Parathyroid adenoma (tissue), 2 donors: Measurements from ENCODE around the gene MANEAL.
A peak's percentile ranks its signal among the peaks of the same experiment; 100 is the strongest.
"Not testable (repeated sequence)": the region's sequence is repeated elsewhere in the genome, so short reads cannot be mapped to it uniquely, and the experiment has no call there.

Experiments
- H2AFZ ChIP-seq: fragments of 300-600 bp; sonication (generic); one replicate; pipeline ENCODE4 v1.7.0; 2017; ENCODE audit warnings: antibody characterized with exemption, mild to moderate bottlenecking
- H3K27ac ChIP-seq: fragments of 300-600 bp; sonication (generic); one replicate; pipeline ENCODE4 v1.7.0; 2017
- H3K27me3 ChIP-seq: fragments of 300-600 bp; sonication (generic); one replicate; pipeline ENCODE4 v1.7.0; 2017; ENCODE audit warnings: low read length; ENCODE audit not compliant: control insufficient read depth, insufficient read depth
- H3K36me3 ChIP-seq: fragments of 300-600 bp; sonication (generic); one replicate; pipeline ENCODE4 v1.7.0; 2017; ENCODE audit warnings: low read length; ENCODE audit not compliant: control insufficient read depth, insufficient read depth
- H3K4me1 ChIP-seq: fragments of 300-600 bp; sonication (generic); one replicate; pipeline ENCODE4 v1.7.0; 2017; ENCODE audit warnings: control low read depth
- H3K4me2 ChIP-seq: fragments of 300-600 bp; sonication (generic); one replicate; pipeline ENCODE4 v1.7.0; 2017; ENCODE audit warnings: low read length
- H3K4me3 ChIP-seq: fragments of 300-600 bp; sonication (generic); one replicate; pipeline ENCODE4 v1.7.0; 2017; ENCODE audit warnings: low read depth, low read length
- H3K79me2 ChIP-seq: fragments of 300-600 bp; sonication (generic); one replicate; pipeline ENCODE4 v1.7.0; 2017; ENCODE audit warnings: control low read depth
- H3K9ac ChIP-seq: fragments of 300-600 bp; sonication (generic); one replicate; pipeline ENCODE4 v1.7.0; 2017; ENCODE audit warnings: mild to moderate bottlenecking
- H3K9me3 ChIP-seq: fragments of 300-600 bp; sonication (generic); one replicate; pipeline ENCODE4 v1.7.0; 2017; ENCODE audit warnings: low read length; ENCODE audit not compliant: control insufficient read depth
- CTCF ChIP-seq: fragments of 300-600 bp; sonication (generic); IDR thresholded peaks from one replicate; pipeline ENCODE4 v1.7.0; 2017; ENCODE audit warnings: antibody characterized with exemption, mild to moderate bottlenecking
- donor health status: primary hyperparathyroidism.

Gene MANEAL

DNA sequence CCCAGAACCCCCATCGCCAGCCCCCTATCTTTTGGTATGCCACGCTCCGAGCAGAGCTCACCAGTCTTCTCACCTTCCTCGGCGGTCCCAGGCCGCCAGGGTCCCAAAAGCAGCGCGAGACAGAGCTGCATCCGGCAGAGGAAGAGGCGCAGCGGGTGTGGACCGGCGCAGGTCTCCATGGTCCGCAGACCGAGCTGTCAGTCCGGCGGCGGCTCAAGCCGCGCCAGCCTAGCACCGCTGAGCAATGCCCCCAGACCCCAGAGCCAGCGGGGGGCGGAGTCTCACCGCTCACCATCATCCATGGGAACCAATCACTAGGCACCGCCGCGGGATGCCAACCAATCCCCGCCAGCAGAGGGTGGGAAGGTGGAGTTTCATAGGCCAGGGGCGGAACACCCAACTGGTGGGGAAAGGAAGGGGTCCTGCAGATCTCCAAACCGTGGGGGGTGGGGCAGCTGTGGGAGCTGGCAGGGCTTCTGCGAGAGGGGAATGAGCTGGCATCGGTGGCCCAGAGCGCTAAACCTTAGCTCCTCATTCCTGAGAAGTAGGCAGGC is 28.7 kb upstream of the MANEAL start, which contains the start of gene EPHA10:
TSS of gene EPHA10 (minus strand) at position 233 of the 554 bp plus-strand sequence. CDS start at position 179, 54 bp downstream.
- Histone ChIP-seq H3K36me3 (no peaks in the 10 kb centered on the region), H3K4me2 (no peak within 1 kb of the TSS), H3K27me3 (peaks cover 3% of the 10 kb centered on the region), H3K4me1 (no peaks in the 10 kb centered on the region), H3K79me2 (no peaks in the 10 kb centered on the region), H3K27ac (no peak within 1 kb of the TSS), H3K9me3 (no peaks in the 10 kb centered on the region), H3K9ac (no peak within 1 kb of the TSS), H3K4me3 (no peak within 1 kb of the TSS), H2AFZ (peak within 1 kb of the TSS; percentile 45)
- no peak for TF ChIP-seq CTCF

DNA sequence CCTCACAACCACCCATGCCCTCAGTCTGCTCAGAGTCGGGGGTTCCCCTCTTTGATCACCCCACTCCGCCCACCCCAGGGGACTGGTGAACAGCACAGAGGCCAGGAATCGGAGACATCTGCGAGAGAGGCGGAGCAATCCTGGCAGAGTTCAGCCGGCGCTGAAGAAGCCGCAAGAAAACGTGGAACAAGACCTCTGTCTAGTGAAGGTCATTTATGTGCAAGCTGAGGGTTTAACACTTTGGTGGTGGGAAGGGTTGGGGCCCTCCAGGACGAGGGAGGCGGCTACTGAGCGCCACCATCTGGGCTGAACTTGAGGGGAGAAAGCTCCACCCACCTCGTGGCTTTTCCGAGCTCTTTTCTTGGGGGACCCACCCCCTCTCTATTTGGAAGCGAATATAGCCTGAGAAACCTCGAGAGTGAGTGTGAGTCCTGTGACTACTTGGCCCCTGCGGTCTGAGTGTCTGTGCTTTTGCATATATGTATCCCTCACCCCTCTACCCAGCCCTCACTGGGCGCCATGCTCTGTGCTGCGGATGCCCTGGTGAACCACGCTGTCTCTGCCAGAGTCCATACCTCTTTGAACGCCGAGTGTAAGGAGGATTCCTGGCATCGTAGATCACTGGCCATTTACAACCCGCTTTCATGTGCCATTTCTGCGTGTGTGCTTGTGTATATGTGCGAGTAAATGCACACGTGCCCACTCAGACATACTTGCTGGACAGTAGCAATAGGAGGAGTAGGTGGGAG is 27.6 kb upstream of the MANEAL start:
- H3K4me2 ChIP-seq: no peak overlapping the region
- H3K27me3 ChIP-seq: peaks cover 3% of the 10 kb centered on the region
- no peak for TF ChIP-seq CTCF
- no peak overlapping the region for H3K27ac ChIP-seq
- peak overlapping the region; percentile 45 for H2AFZ ChIP-seq
- H3K4me1 ChIP-seq: no peaks in the 10 kb centered on the region
- no peak overlapping the region for H3K9ac ChIP-seq
- no peaks in the 10 kb centered on the region for H3K79me2 ChIP-seq
- H3K9me3 ChIP-seq: no peaks in the 10 kb centered on the region
- H3K36me3 ChIP-seq: no peaks in the 10 kb centered on the region
- no peak overlapping the region for H3K4me3 ChIP-seq

GRCh38 chr1:37767488-37767887 is 26.2 kb upstream of the MANEAL start:
- Histone ChIP-seq H3K4me2 (no peak overlapping the region), H3K9ac (no peak overlapping the region), H2AFZ (no peak overlapping the region), H3K27me3 (peaks cover 3% of the 10 kb centered on the region), H3K9me3 (no peaks in the 10 kb centered on the region), H3K79me2 (no peaks in the 10 kb centered on the region), H3K27ac (no peak overlapping the region), H3K36me3 (no peaks in the 10 kb centered on the region), H3K4me1 (no peaks in the 10 kb centered on the region), H3K4me3 (no peak overlapping the region)
- no peak for TF ChIP-seq CTCF

DNA sequence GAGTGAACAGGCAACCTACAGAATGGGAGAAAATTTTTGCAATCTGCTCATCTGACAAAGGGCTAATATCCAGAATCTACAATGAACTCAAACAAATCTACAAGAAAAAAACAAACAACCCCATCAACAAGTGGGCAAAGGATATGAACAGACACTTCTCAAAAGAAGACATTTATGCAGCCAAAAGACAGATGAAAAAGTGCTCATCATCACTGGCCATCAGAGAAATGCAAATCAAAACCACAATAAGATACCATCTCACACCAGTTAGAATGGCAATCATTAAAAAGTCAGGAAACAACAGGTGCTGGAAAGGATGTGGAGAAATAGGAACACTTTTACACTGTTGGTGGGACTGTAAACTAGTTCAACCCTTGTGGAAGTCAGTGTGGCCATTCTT is 22.2 kb upstream of the MANEAL start:
- not testable (repeated sequence) for H3K4me2 ChIP-seq, H3K27ac ChIP-seq, H3K9ac ChIP-seq, H3K27me3 ChIP-seq, H2AFZ ChIP-seq, H3K4me1 ChIP-seq, H3K9me3 ChIP-seq, H3K4me3 ChIP-seq, H3K36me3 ChIP-seq, H3K79me2 ChIP-seq

GRCh38 chr1:37776946-37777516 is 16.6 kb upstream of the MANEAL start:
- no peaks in the 10 kb centered on the region for H3K79me2 ChIP-seq
- H3K4me3 ChIP-seq: no peak overlapping the region
- no peak overlapping the region for H3K27ac ChIP-seq
- H3K4me2 ChIP-seq: no peak overlapping the region
- TF ChIP-seq CTCF: no peak
- H3K9ac ChIP-seq: no peak overlapping the region
- H3K36me3 ChIP-seq: no peaks in the 10 kb centered on the region
- no peaks in the 10 kb centered on the region for H3K4me1 ChIP-seq
- no peak overlapping the region for H2AFZ ChIP-seq
- no peaks in the 10 kb centered on the region for H3K9me3 ChIP-seq
- no peaks in the 10 kb centered on the region for H3K27me3 ChIP-seq
